ENCODE data around the gene GLIPR1L1. TPM values are rescaled to one million over a fixed set of nuclear protein-coding genes. Genes with fewer than 3 reads are reported as not detected.
A peak's percentile ranks its signal among the peaks of the same experiment; 100 is the strongest.

Gene GLIPR1L1
- total and polyA plus RNA-seq, 2 of the 8 experiments (the other 6 are each of a cell fraction or from before 2014, with no cell fraction given), result 1.2 to 1.7 TPM

DNA sequence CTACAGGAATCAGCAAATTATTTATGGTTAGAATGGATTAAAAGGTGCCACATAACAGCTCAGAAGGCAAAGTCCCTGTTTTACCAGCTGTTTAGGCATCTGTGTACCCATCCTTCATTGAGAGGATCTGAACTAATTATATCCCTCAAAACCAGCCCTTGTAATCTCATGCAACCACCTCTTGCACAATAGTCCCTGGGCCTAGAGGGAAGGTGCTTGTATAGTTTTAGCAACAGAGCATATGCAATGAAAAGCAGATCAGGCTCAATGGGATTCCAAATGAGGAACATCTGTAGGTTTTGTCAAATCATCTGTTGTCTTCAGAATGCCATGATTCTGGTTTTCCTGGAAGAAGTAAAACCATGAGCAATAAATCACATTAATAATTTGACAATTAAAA lies 30.4 kb downstream of the GLIPR1L1 start:
- no peak for DNase-seq (ENCODE audit: low read depth in 1 of 2, low spot score in 2 of 2)

More for the DNA sequence above, 30.4 kb downstream of the GLIPR1L1 start:
- no peak overlapping the region for H2BK12ac ChIP-seq (ENCODE audit: low read depth, low read length)
- 0 out of 4 replicates have a peak, but pooled peaks cover 0 to 5% of the 10 kb centered on the region in 2 experiments for H3K9me3 ChIP-seq (ENCODE audit: insufficient read depth in 2 of 2, low read depth in 1 of 2, low read length in 1 of 2)
- H2AFZ ChIP-seq (ENCODE audit: low read length), result no peak overlapping the region
- ChIA-PET POLR2A (ENCODE audit: partially characterized antibody) (no interaction called here), CTCF (ENCODE audit: partially characterized antibody) (interaction anchor here (0.5 kb wide), 1 partner anchor 41 kb away, joined by 3 read pairs; no protein-coding TSS in a partner anchor)
- no peaks in the 10 kb centered on the region for H3K79me1 ChIP-seq (ENCODE audit: low read depth, low read length)
- H3K27ac ChIP-seq (ENCODE audit: low read depth, low read length), result no peak overlapping the region
- no peaks in the 10 kb centered on the region; a peak in 1 of 8 replicates for H3K36me3 ChIP-seq (ENCODE audit: control insufficient read depth in 2 of 4, insufficient read depth in 4 of 4, low read length in 3 of 4)
- no peak for FAIRE-seq
- no peak overlapping the region for H4K5ac ChIP-seq (ENCODE audit: insufficient read length, low read depth, low read length)
- H3K27me3 ChIP-seq (replicated peaks in 1 of 4; ENCODE audit: control insufficient read depth in 3 of 4, extremely low read depth in 1 of 4, insufficient read depth in 3 of 4, low read length in 3 of 4), result no peaks in the 10 kb centered on the region
- no peak overlapping the region for H3K4me2 ChIP-seq (ENCODE audit: insufficient read depth in 1 of 2, low read depth in 2 of 2, low read length in 2 of 2)
- H4K20me1 ChIP-seq (replicated peaks in 1 of 2; ENCODE audit: control insufficient read depth in 1 of 2, insufficient read depth in 2 of 2, low read length in 2 of 2), result no peaks in the 10 kb centered on the region
- no peak overlapping the region for H2AK5ac ChIP-seq (ENCODE audit: low read depth, low read length)
- H2BK5ac ChIP-seq (ENCODE audit: low read depth, low read length), result no peak overlapping the region
- no peak overlapping the region for H2BK120ac ChIP-seq (replicated peaks; ENCODE audit: low read depth, low read length)
- H3K14ac ChIP-seq (ENCODE audit: insufficient read length), result no peak overlapping the region
- no peak overlapping the region for H4K8ac ChIP-seq (ENCODE audit: extremely low read depth, insufficient read depth, low read length)
- H4K91ac ChIP-seq (replicated peaks; ENCODE audit: insufficient read length, low read length), result no peak overlapping the region
- H3K23ac ChIP-seq (ENCODE audit: insufficient read length), result no peak overlapping the region
- H2BK15ac ChIP-seq (ENCODE audit: low read length), result no peak overlapping the region
- TF ChIP-seq BCL11A (IDR thresholded peaks at IDR 0.05; ENCODE audit: low read depth in 2 of 2, low read length in 2 of 2), result no peak
- TF ChIP-seq CEBPB (IDR thresholded peaks at IDR 0.05; ENCODE audit: low read depth, low read length), result peak; percentile 90
- no peak overlapping the region for H2BK20ac ChIP-seq (ENCODE audit: low read length)
- no peak overlapping the region for H3K56ac ChIP-seq (replicated peaks; ENCODE audit: insufficient read length, low read depth, low read length)
- H3K4ac ChIP-seq (replicated peaks; ENCODE audit: insufficient read length, low read depth, low read length), result no peak overlapping the region
- H3K9ac ChIP-seq (replicated peaks in 1 of 4; ENCODE audit: extremely low read depth in 1 of 4, low read depth in 3 of 4, low read length in 3 of 4), result peak overlapping the region in 1 of 4 experiments; percentile 49; a peak in 1 of 7 replicates
- peaks cover 0 to 9% (median 6%) of the 10 kb centered on the region in 4 experiments; a peak in 2 of 7 replicates for H3K4me1 ChIP-seq (replicated peaks in 1 of 4; ENCODE audit: control insufficient read depth in 3 of 4, insufficient read depth in 4 of 4, low read length in 3 of 4)
- H3K79me2 ChIP-seq (ENCODE audit: control insufficient read depth in 1 of 2, insufficient read depth in 2 of 2, low read length in 2 of 2), result peaks cover 0 to 19% of the 10 kb centered on the region in 2 experiments; a peak in 2 of 4 replicates
- H3K23me2 ChIP-seq (ENCODE audit: low read depth, low read length), result no peaks in the 10 kb centered on the region
- no peak overlapping the region for H3K4me3 ChIP-seq (ENCODE audit: extremely low read depth in 1 of 4, insufficient read depth in 2 of 4, low read depth in 3 of 4, low read length in 4 of 4)
- H3K18ac ChIP-seq (ENCODE audit: extremely low read depth, low read length), result no peak overlapping the region
